ENCODE measurements around the gene TSLP. TPM values are rescaled to one million over a fixed set of nuclear protein-coding genes. Genes with fewer than 3 reads are reported as not detected.

TSLP gene
- polyA plus RNA-seq, 1 donor from 2014 or later, result not detected

DNA sequence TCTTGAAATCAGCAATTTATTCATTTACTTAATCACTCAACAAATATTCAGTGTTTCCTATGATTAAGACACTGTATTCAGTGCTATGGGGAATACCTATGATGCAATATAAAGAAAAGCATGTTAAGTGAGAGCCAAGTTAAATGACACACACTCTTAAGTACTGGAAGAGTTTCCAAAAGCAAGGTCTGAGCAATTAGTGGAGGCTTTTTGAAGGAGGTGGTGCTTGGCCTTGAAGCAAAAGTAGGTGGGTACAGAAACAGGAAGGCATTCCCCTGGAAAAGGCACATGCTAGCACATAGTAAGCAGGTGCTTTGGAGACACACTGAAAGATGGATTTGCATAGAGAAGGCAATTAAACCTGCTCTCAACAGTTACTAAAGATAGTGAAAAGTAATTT lies 4.0 kb downstream of the TSLP start:
- H3K27me3 Mint-ChIP-seq, result peaks cover 45% of the 10 kb centered on the region

DNA sequence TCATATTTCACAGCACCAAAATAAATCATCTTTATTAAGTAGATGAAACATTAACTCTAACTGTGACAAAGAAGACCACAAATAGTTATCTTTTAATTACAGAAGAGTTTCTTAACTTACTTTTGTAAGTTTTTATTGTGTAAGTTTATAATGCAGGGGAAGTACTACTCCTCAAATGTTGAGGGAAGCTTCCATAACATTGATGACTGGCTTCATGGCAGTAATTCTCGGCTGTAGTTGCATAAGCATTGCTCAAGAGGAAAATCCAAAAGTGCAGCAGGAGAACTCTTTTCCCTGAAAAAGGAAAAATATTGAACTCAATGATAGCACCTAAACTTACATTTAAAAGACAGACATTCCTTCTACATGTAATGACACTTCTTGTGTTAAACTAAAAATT lies 4.6 kb downstream of the TSLP start:
- Mint-ChIP-seq H3K9me3 (no peaks in the 10 kb centered on the region), H3K4me3 (no peak overlapping the region), H3K27me3 (peaks cover 40% of the 10 kb centered on the region), H3K27ac (no peak overlapping the region), H3K36me3 (no peaks in the 10 kb centered on the region), H3K4me1 (peaks cover 6 to 12% (median 8%) of the 10 kb centered on the region in 3 donors)

More for the DNA sequence above, 4.0 kb downstream of the TSLP start:
- Mint-ChIP-seq H3K36me3 (no peaks in the 10 kb centered on the region), H3K4me1 (peaks cover 6 to 12% (median 12%) of the 10 kb centered on the region in 3 donors), H3K4me3 (no peak overlapping the region), H3K9me3 (no peaks in the 10 kb centered on the region), H3K27ac (no peak overlapping the region)

DNA sequence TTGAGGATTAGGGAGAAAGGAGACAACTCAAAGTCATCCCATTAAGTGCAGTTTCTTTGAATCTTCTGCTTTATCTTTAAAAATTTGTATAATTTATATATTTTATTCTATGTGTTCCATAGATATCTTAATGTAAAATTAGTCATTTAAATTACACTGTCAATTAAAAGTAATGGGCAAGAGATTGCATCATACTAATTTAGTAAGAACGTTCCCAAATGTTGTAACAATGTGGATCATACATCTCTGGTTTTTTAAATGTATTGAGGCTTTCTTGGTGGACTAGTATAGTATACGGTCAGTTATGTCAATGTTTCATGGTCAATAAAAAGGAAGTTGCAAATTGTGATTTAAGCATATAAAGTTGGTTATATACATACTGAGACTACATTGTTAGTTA lies 6.2 kb downstream of the TSLP start:
- peaks cover 6% of the 10 kb centered on the region in 3 donors for H3K4me1 Mint-ChIP-seq
- H3K9me3 Mint-ChIP-seq, result peaks cover 0 to 2% (median 0%) of the 10 kb centered on the region in 3 donors
- no peak overlapping the region for H3K27ac Mint-ChIP-seq
- no peak overlapping the region for H3K4me3 Mint-ChIP-seq
- no peaks in the 10 kb centered on the region for H3K36me3 Mint-ChIP-seq
- peaks cover 28% of the 10 kb centered on the region for H3K27me3 Mint-ChIP-seq

DNA sequence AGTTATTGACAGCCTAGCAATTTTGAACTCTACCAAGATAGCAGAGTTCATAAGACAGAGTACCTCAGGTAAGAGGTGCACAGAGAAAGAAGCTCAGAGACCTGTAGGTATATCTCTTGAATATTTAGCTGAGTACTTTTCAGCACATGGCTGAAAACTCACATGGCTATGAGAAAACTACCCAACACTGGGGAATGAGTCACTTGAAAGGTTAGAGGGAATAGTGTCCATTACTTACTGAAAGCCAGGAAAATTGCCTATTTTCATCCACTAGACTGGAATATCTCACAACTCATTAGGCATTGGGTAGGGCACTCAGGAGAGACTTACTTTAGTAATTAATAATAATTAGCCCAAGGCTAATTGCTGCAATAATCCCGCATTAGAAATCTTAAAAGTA lies 8.3 kb downstream of the TSLP start:
- Mint-ChIP-seq H3K4me1 (peaks cover 0 to 2% (median 1%) of the 10 kb centered on the region in 3 donors), H3K36me3 (no peaks in the 10 kb centered on the region), H3K9me3 (peaks cover 0 to 2% (median 0%) of the 10 kb centered on the region in 3 donors), H3K27ac (no peak overlapping the region), H3K27me3 (peaks cover 13% of the 10 kb centered on the region), H3K4me3 (no peak overlapping the region)

DNA sequence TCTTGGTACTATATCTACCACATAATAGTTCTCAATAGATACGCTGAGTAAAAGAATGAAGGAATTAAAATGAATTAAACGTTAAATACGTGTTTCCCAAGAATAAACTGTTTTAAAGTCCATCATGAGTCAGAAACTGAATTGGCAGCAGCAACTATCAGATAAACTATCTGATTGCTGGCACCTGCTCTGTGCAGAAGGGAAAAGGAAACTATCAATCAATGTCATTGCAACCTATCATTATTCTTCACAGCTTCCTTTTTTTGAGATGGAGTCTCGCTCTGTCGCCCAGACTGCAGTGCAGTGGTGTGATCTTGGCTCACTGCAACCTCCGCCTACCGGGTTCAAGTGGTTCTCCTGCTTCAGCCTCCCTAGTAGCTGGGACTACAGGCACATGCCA lies 11.8 kb downstream of the TSLP start:
- H3K27me3 Mint-ChIP-seq, result peaks cover 10% of the 10 kb centered on the region
- H3K27ac Mint-ChIP-seq, result no peak overlapping the region
- H3K9me3 Mint-ChIP-seq, result peaks cover 0 to 2% (median 0%) of the 10 kb centered on the region in 3 donors
- H3K36me3 Mint-ChIP-seq, result no peaks in the 10 kb centered on the region
- H3K4me3 Mint-ChIP-seq, result no peak overlapping the region
- peaks cover 0 to 2% (median 1%) of the 10 kb centered on the region in 3 donors for H3K4me1 Mint-ChIP-seq

DNA sequence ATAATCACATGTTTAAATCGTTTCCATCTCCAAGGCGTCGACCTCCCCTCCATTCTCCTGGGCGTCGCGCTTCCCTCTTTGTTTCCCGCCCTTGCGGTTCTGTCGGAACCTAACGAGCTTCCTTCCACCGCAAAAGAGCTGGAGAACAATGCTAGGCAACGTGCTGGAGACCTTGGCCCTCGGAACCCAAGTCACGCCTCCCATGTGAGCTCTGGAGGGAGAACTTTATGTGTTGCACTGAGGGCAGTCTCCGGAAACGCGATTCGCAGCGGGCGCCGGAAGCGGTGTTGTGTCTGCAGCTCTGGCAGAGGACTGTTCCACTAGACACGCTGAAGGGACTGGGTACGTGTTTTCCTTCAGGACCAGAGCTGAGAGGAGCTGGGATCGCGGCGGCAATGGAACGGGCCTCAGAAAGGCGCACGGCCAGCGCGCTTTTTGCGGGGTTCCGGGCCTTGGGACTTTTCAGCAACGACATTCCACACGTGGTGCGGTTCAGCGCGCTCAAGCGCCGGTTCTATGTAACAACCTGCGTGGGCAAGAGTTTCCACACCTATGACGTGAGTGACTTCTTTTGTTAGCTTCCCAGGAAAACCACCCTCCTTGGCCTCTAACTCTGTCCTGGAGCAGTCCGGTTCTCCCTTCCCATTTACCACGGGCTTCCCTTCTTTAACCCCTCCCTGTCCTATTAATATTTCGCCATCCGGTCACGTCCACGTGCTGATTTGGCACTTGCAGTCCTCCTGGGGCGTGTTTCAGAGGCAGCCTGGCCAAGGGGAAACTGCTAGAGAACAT lies 20.7 kb downstream of the TSLP start, which contains the start of gene WDR36:
TSS of gene WDR36 (plus strand) at position 287 of the 792 bp plus-strand sequence. CDS start at position 396, 109 bp downstream.
- H3K27ac Mint-ChIP-seq, result peak within 1 kb of the TSS; percentile 68 to 98 (median 96)
- peaks cover 18 to 23% (median 22%) of the 10 kb centered on the region in 3 donors for H3K4me1 Mint-ChIP-seq
- H3K36me3 Mint-ChIP-seq, result no peaks in the 10 kb centered on the region
- peaks cover 2% of the 10 kb centered on the region for H3K27me3 Mint-ChIP-seq
- H3K4me3 Mint-ChIP-seq, result peak within 1 kb of the TSS; percentile 90 to 99 (median 97)
- H3K9me3 Mint-ChIP-seq, result no peaks in the 10 kb centered on the region

DNA sequence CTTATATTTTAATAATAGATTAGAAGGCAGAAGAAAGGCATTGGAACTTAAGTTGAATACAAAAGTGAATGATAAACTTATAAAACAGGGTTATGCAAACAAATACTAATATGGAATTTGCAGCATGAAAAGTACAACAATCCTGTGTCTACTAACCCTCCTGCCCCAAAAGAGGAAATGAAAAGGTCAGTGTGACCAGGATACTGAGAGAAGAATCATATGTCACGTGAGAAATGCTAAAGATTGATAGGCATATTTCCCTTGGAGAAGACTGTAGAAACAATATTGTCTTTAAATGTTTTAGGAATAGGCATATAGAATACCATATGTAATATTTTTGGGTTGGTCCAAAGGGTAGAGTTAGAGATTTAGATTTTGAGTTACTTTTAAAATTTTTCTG lies 24.5 kb downstream of the TSLP start:
- peaks cover 2% of the 10 kb centered on the region for H3K27me3 Mint-ChIP-seq
- H3K4me3 Mint-ChIP-seq, result no peak overlapping the region
- peaks cover 2% of the 10 kb centered on the region for H3K36me3 Mint-ChIP-seq
- H3K9me3 Mint-ChIP-seq, result no peaks in the 10 kb centered on the region
- H3K27ac Mint-ChIP-seq, result no peak overlapping the region
- H3K4me1 Mint-ChIP-seq, result peaks cover 21 to 26% (median 25%) of the 10 kb centered on the region in 3 donors

DNA sequence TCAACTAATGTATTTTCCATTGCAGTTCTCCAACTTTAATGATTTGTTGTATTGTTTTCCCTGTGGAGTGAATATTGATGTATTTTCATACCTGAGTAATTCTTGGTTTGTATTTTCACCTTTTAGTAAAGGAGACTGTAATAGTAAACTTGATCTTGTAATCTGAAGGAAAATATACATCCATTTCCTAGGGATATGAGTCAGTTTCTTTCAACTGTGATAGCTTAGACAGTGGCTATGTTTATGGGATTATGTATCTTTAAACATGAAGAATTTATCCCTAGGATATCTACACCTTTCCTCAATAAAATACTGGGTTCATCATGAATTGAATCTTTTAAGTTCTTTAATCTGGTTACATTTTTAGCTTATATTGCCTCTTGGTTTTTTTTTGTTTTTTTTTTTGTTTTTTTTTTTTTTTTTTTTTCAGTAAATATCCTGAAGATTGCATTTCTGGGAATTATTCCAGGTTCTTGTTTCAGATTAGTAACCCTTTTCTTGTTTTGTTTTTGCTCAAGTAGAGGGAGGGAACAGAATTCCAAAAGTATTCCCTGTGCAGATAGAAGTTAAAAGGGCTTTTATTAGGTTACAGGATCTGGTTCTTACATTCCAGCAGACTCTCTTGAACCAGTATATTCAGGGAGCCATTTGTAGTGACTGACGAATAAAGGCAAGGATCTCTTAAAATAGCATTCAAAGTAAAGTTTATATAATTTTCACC lies 27.7 kb downstream of the TSLP start:
- H3K36me3 Mint-ChIP-seq, result peaks cover 4% of the 10 kb centered on the region
- H3K27me3 Mint-ChIP-seq, result no peaks in the 10 kb centered on the region
- H3K27ac Mint-ChIP-seq, result no peak overlapping the region
- H3K4me1 Mint-ChIP-seq, result peaks cover 6 to 10% (median 7%) of the 10 kb centered on the region in 3 donors
- H3K9me3 Mint-ChIP-seq, result no peaks in the 10 kb centered on the region
- H3K4me3 Mint-ChIP-seq, result no peak overlapping the region

DNA sequence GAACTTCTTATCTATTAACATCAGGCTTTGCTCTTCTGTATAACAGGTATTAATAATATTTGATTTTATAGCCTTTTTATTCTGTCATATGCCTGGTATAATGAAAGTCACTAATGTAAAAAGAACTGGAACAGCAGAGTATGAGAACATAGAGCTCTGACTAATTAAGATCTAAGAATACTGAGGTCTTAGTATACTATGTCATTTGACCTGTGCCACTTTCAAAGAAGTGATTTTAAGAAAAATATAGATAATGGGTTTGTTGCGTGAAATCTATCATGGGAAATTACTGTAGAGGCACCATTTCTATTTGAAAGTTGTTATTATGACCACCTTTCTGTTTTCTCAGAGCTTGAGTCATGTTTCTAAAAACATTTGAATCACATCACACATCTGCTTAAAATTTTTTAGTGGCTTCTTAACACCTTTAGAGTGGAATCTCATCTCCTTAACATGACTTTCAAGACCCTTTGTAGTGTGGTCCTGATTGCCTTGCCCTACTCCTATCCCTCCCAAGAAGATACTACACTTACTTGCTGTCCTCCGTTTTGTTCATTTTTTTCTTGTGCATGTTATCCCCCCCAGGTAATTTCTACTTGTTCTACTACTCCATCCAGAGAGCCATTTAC lies 34.9 kb downstream of the TSLP start:
- H3K4me1 Mint-ChIP-seq, result peaks cover 0 to 2% (median 0%) of the 10 kb centered on the region in 3 donors
- no peaks in the 10 kb centered on the region for H3K27me3 Mint-ChIP-seq
- peaks cover 12% of the 10 kb centered on the region for H3K36me3 Mint-ChIP-seq
- no peak overlapping the region for H3K4me3 Mint-ChIP-seq
- no peaks in the 10 kb centered on the region for H3K9me3 Mint-ChIP-seq
- H3K27ac Mint-ChIP-seq, result peak overlapping the region in 1 of 3 donors; percentile 12

DNA sequence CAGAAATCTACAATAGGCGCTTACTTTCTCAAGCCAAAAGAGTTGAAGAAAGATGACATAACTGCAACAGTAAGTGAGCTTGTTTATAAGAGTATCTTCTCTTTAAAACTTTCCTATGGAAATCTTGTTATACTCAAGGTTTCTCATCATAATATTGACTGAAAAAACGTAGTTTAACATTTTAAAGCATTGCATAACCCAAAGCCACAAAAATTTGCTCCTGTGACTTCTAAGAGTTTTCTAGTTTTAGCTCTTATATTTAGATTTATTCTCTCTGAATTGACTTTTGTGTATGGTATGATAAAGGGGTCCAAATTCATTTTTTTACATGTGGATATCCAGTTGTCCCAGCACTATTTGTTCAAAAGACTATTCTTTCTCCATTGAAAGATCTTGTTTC lies 35.9 kb downstream of the TSLP start:
- H3K36me3 Mint-ChIP-seq, result peaks cover 12% of the 10 kb centered on the region

DNA sequence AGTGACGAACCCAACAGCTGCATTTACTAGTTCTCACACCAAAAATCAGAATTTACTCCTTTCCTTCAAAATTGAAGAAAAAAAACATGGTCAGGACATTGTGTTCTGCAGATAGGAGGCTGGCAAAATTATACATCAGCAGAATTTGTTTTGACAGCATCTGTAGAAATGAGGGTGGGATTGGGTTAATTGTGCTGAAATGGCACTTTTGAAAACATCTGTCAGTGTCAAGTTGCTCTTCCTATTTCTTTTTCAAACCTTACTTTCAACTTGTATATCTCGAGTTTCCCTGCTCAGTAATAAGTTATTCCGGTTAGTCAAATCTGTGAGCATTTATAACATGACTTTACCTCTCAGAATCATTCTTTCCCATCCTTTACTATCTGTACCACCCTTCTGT lies 40.4 kb downstream of the TSLP start:
- H3K27me3 Mint-ChIP-seq, result no peaks in the 10 kb centered on the region
- no peaks in the 10 kb centered on the region for H3K9me3 Mint-ChIP-seq
- H3K4me1 Mint-ChIP-seq, result no peaks in the 10 kb centered on the region
- H3K4me3 Mint-ChIP-seq, result no peak overlapping the region
- H3K27ac Mint-ChIP-seq, result no peak overlapping the region
- no peaks in the 10 kb centered on the region for H3K36me3 Mint-ChIP-seq

More for the DNA sequence above, 35.9 kb downstream of the TSLP start:
- Mint-ChIP-seq H3K4me3 (no peak overlapping the region), H3K27ac (no peak overlapping the region), H3K4me1 (peaks cover 0 to 2% (median 0%) of the 10 kb centered on the region in 3 donors), H3K9me3 (no peaks in the 10 kb centered on the region), H3K27me3 (no peaks in the 10 kb centered on the region)

DNA sequence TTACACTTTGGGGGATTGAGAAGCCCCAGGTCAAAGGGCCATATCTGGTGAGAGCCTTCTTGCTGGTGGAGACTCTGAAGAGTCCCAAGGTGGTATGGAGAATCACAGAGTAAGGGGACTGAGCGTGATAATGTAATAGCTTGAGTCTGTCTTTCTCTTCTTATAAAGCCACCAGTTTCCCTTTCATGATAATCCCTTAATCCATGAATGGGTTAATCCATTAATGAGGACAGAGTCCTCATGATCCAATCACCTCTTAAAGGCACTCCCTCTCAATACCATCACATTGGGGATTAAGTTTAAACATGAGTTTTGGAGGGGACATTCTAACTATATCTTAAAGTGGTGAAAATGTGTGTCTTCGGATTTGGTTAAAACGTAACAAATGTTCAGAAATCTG lies 42.2 kb downstream of the TSLP start:
- peak overlapping the region in 1 of 3 donors; percentile 26 for H3K27ac Mint-ChIP-seq
- H3K9me3 Mint-ChIP-seq, result no peaks in the 10 kb centered on the region
- H3K36me3 Mint-ChIP-seq, result no peaks in the 10 kb centered on the region
- peak overlapping the region in 1 of 4 donors; percentile 15 for H3K4me3 Mint-ChIP-seq
- no peaks in the 10 kb centered on the region for H3K27me3 Mint-ChIP-seq
- no peaks in the 10 kb centered on the region for H3K4me1 Mint-ChIP-seq

DNA sequence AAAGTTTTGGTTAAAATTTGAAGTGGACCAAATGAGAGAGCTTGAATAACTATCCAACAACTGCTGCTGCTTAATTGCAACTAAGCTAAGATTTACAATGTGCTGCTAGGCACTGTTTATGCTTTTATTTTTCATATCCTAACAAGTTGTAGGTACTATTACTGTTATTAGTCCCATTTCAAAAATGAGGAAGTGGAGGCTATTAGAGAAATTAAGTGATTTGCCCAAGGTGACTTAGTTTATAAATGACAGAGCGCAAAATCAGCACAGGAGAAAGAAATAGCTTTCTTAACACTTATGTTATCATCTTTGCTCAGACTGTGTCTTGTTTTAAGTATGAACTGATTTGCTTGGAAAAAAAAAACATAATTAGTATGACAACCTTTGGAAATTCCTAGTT lies 43.7 kb downstream of the TSLP start:
- Mint-ChIP-seq H3K27ac (no peak overlapping the region), H3K9me3 (no peaks in the 10 kb centered on the region), H3K4me3 (no peak overlapping the region), H3K36me3 (peaks cover 6% of the 10 kb centered on the region), H3K27me3 (no peaks in the 10 kb centered on the region), H3K4me1 (no peaks in the 10 kb centered on the region)

DNA sequence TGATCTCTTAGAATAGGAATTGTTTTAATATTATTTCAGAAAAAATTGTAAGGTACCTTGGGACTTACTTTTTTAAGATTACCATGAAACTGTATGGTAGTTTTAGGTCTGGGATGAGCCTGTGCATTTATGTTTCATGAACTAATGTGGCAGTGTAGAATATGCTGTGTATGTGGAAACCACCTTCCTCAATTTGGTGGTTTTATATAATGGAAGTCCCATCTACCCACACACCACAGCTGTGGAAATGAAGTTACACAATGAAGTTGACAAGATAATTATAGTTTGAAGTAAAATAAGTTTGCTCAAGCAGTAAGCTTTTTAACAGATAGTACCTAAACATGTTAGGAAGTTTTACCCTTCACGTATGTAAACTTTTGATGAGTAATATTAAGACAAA lies 45.0 kb downstream of the TSLP start:
- no peaks in the 10 kb centered on the region for H3K4me1 Mint-ChIP-seq
- no peak overlapping the region for H3K27ac Mint-ChIP-seq
- H3K36me3 Mint-ChIP-seq, result peaks cover 9% of the 10 kb centered on the region
- H3K9me3 Mint-ChIP-seq, result no peaks in the 10 kb centered on the region
- no peak overlapping the region for H3K4me3 Mint-ChIP-seq
- no peaks in the 10 kb centered on the region for H3K27me3 Mint-ChIP-seq

DNA sequence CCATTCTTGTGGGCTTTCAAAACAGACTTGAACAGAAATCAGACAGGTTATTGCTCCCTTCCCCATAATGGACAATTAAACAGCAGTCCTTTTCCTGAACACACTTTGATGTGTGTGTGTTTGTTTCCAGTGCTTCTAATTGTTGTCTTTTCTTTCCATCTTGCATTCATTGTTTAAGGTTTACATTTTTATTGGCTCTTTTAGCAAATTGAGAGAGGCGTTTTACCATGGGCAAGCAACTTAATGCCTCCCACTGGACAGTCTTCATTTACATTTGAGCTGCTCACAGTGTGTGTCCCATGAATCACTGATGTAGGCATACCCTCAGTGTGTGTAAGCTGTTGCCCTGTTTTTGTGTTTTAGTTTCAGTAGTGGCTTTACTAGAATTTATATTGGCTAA lies 45.6 kb downstream of the TSLP start:
- no peaks in the 10 kb centered on the region for H3K27me3 Mint-ChIP-seq
- H3K4me3 Mint-ChIP-seq, result no peak overlapping the region
- no peaks in the 10 kb centered on the region for H3K9me3 Mint-ChIP-seq
- peak overlapping the region in 1 of 3 donors; percentile 31 for H3K27ac Mint-ChIP-seq
- H3K4me1 Mint-ChIP-seq, result no peaks in the 10 kb centered on the region
- peaks cover 11% of the 10 kb centered on the region for H3K36me3 Mint-ChIP-seq

All from IgD-negative memory B cell (primary cell).